GM12878 (cell line): ENCODE results near the gene CNPY1. TPM values are rescaled to one million over a fixed set of nuclear protein-coding genes. Genes with fewer than 3 reads are reported as not detected.

ENCODE experiments used
- ATAC-seq: fragments of 200-7000 bp; cut with Tn5 transposase; 3 replicates; pipeline ENCODE4 v1.9.1; 2020; ENCODE audit warnings: mild to moderate bottlenecking, moderate library complexity
- BruUV-seq: library from RNA; stranded (reverse); fragments of 400-500 nt; replicated peaks from 2 replicates; lab custom pipeline; 2021; lab: Mats Ljungman, UMichigan
- CTCF ChIA-PET: fragments of 300-600 bp; sonication (Branson Sonifier 250); formaldehyde crosslinking; extraction: SDS; loops from one replicate; lab custom pipeline; 2021; ENCODE audit warnings: inconsistent platforms; lab: Yijun Ruan, JAX
- POLR2A ChIA-PET: fragments of 350-600 bp; formaldehyde crosslinking; extraction: SDS; loops from one replicate; lab custom pipeline; 2021; ENCODE audit warnings: inconsistent platforms; lab: Charles Lee
- RAD21 ChIA-PET: fragments of 300-600 bp; sonication (Branson Sonifier 250); formaldehyde crosslinking; loops from one replicate; lab custom pipeline; 2023; ENCODE audit warnings: antibody characterized with exemption; ENCODE audit not compliant: unreplicated experiment; lab: Charles Lee
- SMC1A ChIA-PET: fragments of 300-600 bp; sonication (Branson Sonifier 250); formaldehyde crosslinking; loops from one replicate; lab custom pipeline; 2023; ENCODE audit not compliant: unreplicated experiment, uncharacterized antibody; lab: Charles Lee
- DNase-seq: peaks from one replicate; pipeline ENCODE4 v3.0.0-alpha.2; 2011; ENCODE audit warnings: low read depth, low spot score
- FAIRE-seq: peaks from 3 replicates; lab custom pipeline; 2011; peaks lifted over from hg19 to GRCh38; lab: Jason Lieb, UNC
- H2AFZ ChIP-seq: 2 replicates; pipeline ENCODE4 v1.6.0; 2011; ENCODE audit warnings: low read depth, low read length, control low read depth; ENCODE audit not compliant: control insufficient read depth
- H3K27ac ChIP-seq: 2 replicates; pipeline ENCODE4 v1.5.1; 2011; ENCODE audit warnings: control low read depth; ENCODE audit not compliant: control insufficient read depth, insufficient read depth
- H3K27me3 ChIP-seq, 2 experiments: replicated peaks in 1 of 2; 2 replicates each; pipeline versions ENCODE4 v1.6.0 to v1.6.1; 2011; ENCODE audit warnings: low read length in 1 of 2; ENCODE audit not compliant: control insufficient read depth in 2 of 2, insufficient read depth in 2 of 2
- H3K36me3 ChIP-seq, 2 experiments: 2 replicates each; pipeline ENCODE4 v1.5.1; 2011; ENCODE audit warnings: low read length in 1 of 2; ENCODE audit not compliant: control insufficient read depth in 2 of 2, insufficient read depth in 2 of 2
- H3K4me1 ChIP-seq: 2 replicates; pipeline ENCODE4 v1.6.1; 2011; ENCODE audit warnings: mild to moderate bottlenecking, low read length, moderate library complexity, mixed read lengths; ENCODE audit not compliant: control insufficient read depth, insufficient read depth
- H3K4me2 ChIP-seq: 2 replicates; pipeline ENCODE4 v1.6.0; 2011; ENCODE audit warnings: control low read depth; ENCODE audit not compliant: control insufficient read depth, insufficient read depth
- H3K4me3 ChIP-seq: fragments of 200-600 bp; sonication (generic); 2 replicates; pipeline ENCODE4 v1.5.1; 2016
- H3K79me2 ChIP-seq: 2 replicates; pipeline ENCODE4 v1.6.0; 2011; ENCODE audit warnings: low read length; ENCODE audit not compliant: control insufficient read depth, insufficient read depth
- H3K9ac ChIP-seq: 2 replicates; pipeline ENCODE4 v1.8.0; 2011; ENCODE audit warnings: low read length, control low read depth, mixed read lengths; ENCODE audit not compliant: control insufficient read depth, insufficient read depth
- H3K9me3 ChIP-seq: replicated peaks from 3 replicates; pipeline ENCODE4 v1.5.1; 2011; ENCODE audit warnings: mild to moderate bottlenecking, low read length; ENCODE audit not compliant: control insufficient read depth, insufficient read depth
- H4K20me1 ChIP-seq: 2 replicates; pipeline ENCODE4 v1.6.0; 2011; ENCODE audit not compliant: control insufficient read depth, insufficient read depth
- EGR1 ChIP-seq, 2 experiments: IDR thresholded peaks; 1 replicate in 1 of 2; 2 replicates in 1 of 2; pipeline ENCODE4 v1.6.1; 2011 to 2012; ENCODE audit warnings: low read depth in 2 of 2, low read length in 2 of 2, borderline replicate concordance in 1 of 2, mild to moderate bottlenecking in 1 of 2, moderate library complexity in 1 of 2
- HDGF ChIP-seq: fragments of 450-650 bp; IDR thresholded peaks from 2 replicates; pipeline ENCODE4 v1.6.1; 2016; ENCODE audit warnings: antibody characterized with exemption
- RELA ChIP-seq: fragments of 450-650 bp; IDR thresholded peaks from 2 replicates; pipeline ENCODE4 v1.8.0; 2014; ENCODE audit warnings: borderline replicate concordance; ENCODE audit not compliant: partially characterized antibody
- RUNX3 ChIP-seq: IDR thresholded peaks from 2 replicates; pipeline ENCODE4 v1.6.1; 2012; ENCODE audit warnings: low read length, inconsistent platforms
- SKIL ChIP-seq: fragments of 450-650 bp; IDR thresholded peaks from 2 replicates; pipeline ENCODE4 v1.6.1; 2017; ENCODE audit warnings: mild to moderate bottlenecking, low read depth, inconsistent platforms; ENCODE audit not compliant: poor library complexity, severe bottlenecking
- ZNF384 ChIP-seq: IDR thresholded peaks from 2 replicates; pipeline ENCODE4 v1.6.1; 2012; ENCODE audit warnings: low read depth, mild to moderate bottlenecking, low read length, improper control_type of control experiment, borderline replicate concordance
- ZNF622 ChIP-seq: fragments of 450-650 bp; IDR thresholded peaks from 2 replicates; pipeline ENCODE4 v1.6.1; 2017; ENCODE audit warnings: mild to moderate bottlenecking, inconsistent platforms
- WGBS: methylation state at CpG from one replicate; pipeline ENCODE4 v1.1.6; 2016; ENCODE audit warnings: low lambda C conversion rate; ENCODE audit not compliant: insufficient replicate concordance, insufficient coverage; ENCODE audit errors: missing lambda C conversion rate; 5-methylcytosine and 5-hydroxymethylcytosine counted together
- in situ Hi-C: fragments of 300-500 bp; cut with MboI; formaldehyde crosslinking; loops from 9 replicates; pipeline ENCODE4 v1.14.3; 2018; ENCODE audit warnings: mixed read lengths
- intact Hi-C: fragments of 100-400 bp; cut with micrococcal nuclease; formaldehyde crosslinking; loops from one replicate; pipeline ENCODE4 v1.14.2; 2022; ENCODE audit not compliant: unreplicated experiment
- polyA plus RNA-seq, 11 experiments: library from polyadenylated mRNA; depleted of rRNA in 4 of 11; unstranded in 6 of 11; stranded (reverse) in 5 of 11; fragments of >200 nt; fragmentation: Nextera tagmentation in 4 of 11; fragmentation: Illumina TruSeq in 1 of 11; extraction: Ambion mirVana in 4 of 11; extraction: Trizol in 1 of 11; gene quantifications; 1 replicate in 1 of 11; 2 replicates in 10 of 11; pipeline versions ENCODE4 v1.2.1 to v1.2.3, GENCODE V29; 2011 to 2016; ENCODE audit warnings: inconsistent platforms in 2 of 11, missing spikeins in 2 of 11, low read depth in 1 of 11
- total RNA-seq, 4 experiments: library from RNA; depleted of rRNA in 3 of 4; stranded (reverse); fragments of >200 nt in 3 of 4; fragmentation: Illumina TruSeq in 1 of 4; extraction: Trizol in 1 of 4; gene quantifications; 2 replicates each; pipeline versions ENCODE4 v1.2.1 to v1.2.3, GENCODE V29; 2013 to 2021
- TF ChIP-seq, protein P1 (sequence below): fragments of 450-650 bp; IDR thresholded peaks from 2 replicates; pipeline ENCODE4 v1.6.1; 2016; ENCODE audit warnings: mild to moderate bottlenecking
- TF ChIP-seq, protein P2 (sequence below): fragments of 450-650 bp; formaldehyde crosslinking; IDR thresholded peaks from 2 replicates; pipeline ENCODE4 v1.5.0; 2022; ENCODE audit warnings: mild to moderate bottlenecking, missing genetic modification characterization

CNPY1 gene
- total and polyA plus RNA-seq, 10 of the 15 experiments (the other 5 are each of a cell fraction or from before 2014, with no cell fraction given): not detected

- no peak overlapping the region for H2AFZ ChIP-seq
- ChIA-PET CTCF (no interaction called here), POLR2A (no interaction called here), RAD21 (no interaction called here), SMC1A (no interaction called here)
- no peaks in the 10 kb centered on the region for H4K20me1 ChIP-seq
- intact Hi-C loops: no loop called here
- H3K27ac ChIP-seq: no peak overlapping the region
- H3K79me2 ChIP-seq: no peaks in the 10 kb centered on the region
- H3K27me3 ChIP-seq: peaks cover 5 to 7% of the 10 kb centered on the region in 2 experiments; a peak in 2 of 4 replicates
- H3K4me2 ChIP-seq: no peak overlapping the region
- BruUV-seq: no TSS peak
- no peak overlapping the region for H3K4me3 ChIP-seq
- FAIRE-seq: no peak
- no peak for ATAC-seq
- TF ChIP-seq, protein P1, sequence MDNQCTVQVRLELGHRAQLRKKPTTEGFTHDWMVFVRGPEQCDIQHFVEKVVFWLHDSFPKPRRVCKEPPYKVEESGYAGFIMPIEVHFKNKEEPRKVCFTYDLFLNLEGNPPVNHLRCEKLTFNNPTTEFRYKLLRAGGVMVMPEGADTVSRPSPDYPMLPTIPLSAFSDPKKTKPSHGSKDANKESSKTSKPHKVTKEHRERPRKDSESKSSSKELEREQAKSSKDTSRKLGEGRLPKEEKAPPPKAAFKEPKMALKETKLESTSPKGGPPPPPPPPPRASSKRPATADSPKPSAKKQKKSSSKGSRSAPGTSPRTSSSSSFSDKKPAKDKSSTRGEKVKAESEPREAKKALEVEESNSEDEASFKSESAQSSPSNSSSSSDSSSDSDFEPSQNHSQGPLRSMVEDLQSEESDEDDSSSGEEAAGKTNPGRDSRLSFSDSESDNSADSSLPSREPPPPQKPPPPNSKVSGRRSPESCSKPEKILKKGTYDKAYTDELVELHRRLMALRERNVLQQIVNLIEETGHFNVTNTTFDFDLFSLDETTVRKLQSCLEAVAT: no peak
- no peak for TF ChIP-seq HDGF
- no peak for TF ChIP-seq ZNF384
- no peak for TF ChIP-seq EGR1 (IDR thresholded peaks at IDR 0.05; ENCODE audit: borderline replicate concordance in 1 of 2, low read depth in 2 of 2, low read length in 2 of 2)
- no peak for DNase-seq
- in situ Hi-C loops: no loop called here
- 28% methylated on average over 3 of the region's 5 CpGs for WGBS
- H3K36me3 ChIP-seq: no peaks in the 10 kb centered on the region
- no peak overlapping the region for H3K9ac ChIP-seq
- H3K4me1 ChIP-seq: no peaks in the 10 kb centered on the region
- H3K9me3 ChIP-seq: no peaks in the 10 kb centered on the region
Measured at GRCh38 chr7:155517969-155518368, 28.4 kb downstream of the CNPY1 start.

DNA sequence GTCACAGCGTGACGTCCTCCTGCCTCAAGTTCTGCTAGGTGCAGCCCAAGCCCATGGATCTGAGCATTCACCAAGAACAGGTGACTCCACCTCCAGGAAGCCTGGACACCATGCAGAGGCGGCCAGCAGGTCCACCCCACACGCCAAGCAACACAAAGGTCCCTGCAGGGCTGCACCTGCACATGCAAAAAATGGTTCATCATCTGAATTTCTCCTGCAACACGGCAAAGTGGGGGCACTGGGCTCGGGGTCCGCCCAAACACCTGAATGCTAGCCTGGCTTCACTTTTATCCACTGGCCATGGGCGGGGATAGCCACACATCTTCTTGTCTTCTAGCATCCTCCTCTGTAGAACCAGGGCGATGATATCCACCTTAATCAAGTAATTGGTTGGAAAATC lies 28.9 kb downstream of the CNPY1 start:
- Histone ChIP-seq H3K27ac (no peak overlapping the region), H3K4me1 (no peaks in the 10 kb centered on the region), H3K9me3 (no peaks in the 10 kb centered on the region), H3K4me2 (no peak overlapping the region), H4K20me1 (no peaks in the 10 kb centered on the region), H3K79me2 (no peaks in the 10 kb centered on the region), H2AFZ (no peak overlapping the region), H3K27me3 (peaks cover 5 to 8% of the 10 kb centered on the region in 2 experiments; a peak in 2 of 4 replicates), H3K4me3 (no peak overlapping the region), H3K9ac (no peak overlapping the region), H3K36me3 (no peaks in the 10 kb centered on the region)
- TF ChIP-seq RUNX3 (no peak), RELA (no peak), ZNF622 (no peak), SKIL (no peak)
- TF ChIP-seq, protein P2, sequence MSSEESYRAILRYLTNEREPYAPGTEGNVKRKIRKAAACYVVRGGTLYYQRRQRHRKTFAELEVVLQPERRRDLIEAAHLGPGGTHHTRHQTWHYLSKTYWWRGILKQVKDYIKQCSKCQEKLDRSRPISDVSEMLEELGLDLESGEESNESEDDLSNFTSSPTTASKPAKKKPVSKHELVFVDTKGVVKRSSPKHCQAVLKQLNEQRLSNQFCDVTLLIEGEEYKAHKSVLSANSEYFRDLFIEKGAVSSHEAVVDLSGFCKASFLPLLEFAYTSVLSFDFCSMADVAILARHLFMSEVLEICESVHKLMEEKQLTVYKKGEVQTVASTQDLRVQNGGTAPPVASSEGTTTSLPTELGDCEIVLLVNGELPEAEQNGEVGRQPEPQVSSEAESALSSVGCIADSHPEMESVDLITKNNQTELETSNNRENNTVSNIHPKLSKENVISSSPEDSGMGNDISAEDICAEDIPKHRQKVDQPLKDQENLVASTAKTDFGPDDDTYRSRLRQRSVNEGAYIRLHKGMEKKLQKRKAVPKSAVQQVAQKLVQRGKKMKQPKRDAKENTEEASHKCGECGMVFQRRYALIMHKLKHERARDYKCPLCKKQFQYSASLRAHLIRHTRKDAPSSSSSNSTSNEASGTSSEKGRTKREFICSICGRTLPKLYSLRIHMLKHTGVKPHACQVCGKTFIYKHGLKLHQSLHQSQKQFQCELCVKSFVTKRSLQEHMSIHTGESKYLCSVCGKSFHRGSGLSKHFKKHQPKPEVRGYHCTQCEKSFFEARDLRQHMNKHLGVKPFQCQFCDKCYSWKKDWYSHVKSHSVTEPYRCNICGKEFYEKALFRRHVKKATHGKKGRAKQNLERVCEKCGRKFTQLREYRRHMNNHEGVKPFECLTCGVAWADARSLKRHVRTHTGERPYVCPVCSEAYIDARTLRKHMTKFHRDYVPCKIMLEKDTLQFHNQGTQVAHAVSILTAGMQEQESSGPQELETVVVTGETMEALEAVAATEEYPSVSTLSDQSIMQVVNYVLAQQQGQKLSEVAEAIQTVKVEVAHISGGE (CRISPR knock-in tag): no peak
- DNase-seq: no peak
- FAIRE-seq: no peak
- ATAC-seq: no peak
- ChIA-PET CTCF (no interaction called here), RAD21 (no interaction called here), POLR2A (no interaction called here), SMC1A (no interaction called here)
- WGBS: 35% methylated on average over 9 of the region's 9 CpGs
- in situ Hi-C loops (no loop called here), intact Hi-C loops (no loop called here)
- BruUV-seq: no TSS peak
